ENCODE measurements around the gene HSD3B1. TPM values are rescaled to one million over a fixed set of nuclear protein-coding genes. Genes with fewer than 3 reads are reported as not detected.
"Not testable (repeated sequence)": the region's sequence is repeated elsewhere in the genome, so short reads cannot be mapped to it uniquely, and the experiment has no call there.

Gene HSD3B1
- total and polyA plus RNA-seq, 7 donors, result not detected

DNA sequence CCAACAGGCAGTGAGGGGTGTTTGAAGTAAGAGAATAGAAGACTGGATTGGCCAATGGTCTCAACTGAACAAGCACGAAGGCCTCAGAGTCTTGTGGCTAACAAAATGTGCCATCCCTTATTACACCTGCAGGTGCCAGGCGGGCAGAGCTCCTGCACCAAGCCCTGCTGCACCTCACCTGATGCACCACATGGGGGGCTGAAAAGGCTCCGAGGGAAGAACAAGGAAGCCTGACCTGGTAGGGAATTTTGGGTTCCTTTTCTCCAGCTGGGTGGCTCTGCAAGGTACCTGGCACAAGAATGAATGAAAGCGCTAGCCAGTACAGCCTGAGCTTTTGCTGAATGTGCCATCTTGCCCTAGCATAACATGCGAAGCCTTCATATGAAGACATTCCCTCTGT lies 9.7 kb downstream of the HSD3B1 start:
- TF ChIP-seq, protein P1, sequence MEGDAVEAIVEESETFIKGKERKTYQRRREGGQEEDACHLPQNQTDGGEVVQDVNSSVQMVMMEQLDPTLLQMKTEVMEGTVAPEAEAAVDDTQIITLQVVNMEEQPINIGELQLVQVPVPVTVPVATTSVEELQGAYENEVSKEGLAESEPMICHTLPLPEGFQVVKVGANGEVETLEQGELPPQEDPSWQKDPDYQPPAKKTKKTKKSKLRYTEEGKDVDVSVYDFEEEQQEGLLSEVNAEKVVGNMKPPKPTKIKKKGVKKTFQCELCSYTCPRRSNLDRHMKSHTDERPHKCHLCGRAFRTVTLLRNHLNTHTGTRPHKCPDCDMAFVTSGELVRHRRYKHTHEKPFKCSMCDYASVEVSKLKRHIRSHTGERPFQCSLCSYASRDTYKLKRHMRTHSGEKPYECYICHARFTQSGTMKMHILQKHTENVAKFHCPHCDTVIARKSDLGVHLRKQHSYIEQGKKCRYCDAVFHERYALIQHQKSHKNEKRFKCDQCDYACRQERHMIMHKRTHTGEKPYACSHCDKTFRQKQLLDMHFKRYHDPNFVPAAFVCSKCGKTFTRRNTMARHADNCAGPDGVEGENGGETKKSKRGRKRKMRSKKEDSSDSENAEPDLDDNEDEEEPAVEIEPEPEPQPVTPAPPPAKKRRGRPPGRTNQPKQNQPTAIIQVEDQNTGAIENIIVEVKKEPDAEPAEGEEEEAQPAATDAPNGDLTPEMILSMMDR (IDR thresholded peaks at IDR 0.05), result no peak
- no peak overlapping the region for H3K4me3 ChIP-seq
- 84 to 94% (median 85%) methylated on average over 5 of the region's 5 CpGs for WGBS, 3 donors

DNA sequence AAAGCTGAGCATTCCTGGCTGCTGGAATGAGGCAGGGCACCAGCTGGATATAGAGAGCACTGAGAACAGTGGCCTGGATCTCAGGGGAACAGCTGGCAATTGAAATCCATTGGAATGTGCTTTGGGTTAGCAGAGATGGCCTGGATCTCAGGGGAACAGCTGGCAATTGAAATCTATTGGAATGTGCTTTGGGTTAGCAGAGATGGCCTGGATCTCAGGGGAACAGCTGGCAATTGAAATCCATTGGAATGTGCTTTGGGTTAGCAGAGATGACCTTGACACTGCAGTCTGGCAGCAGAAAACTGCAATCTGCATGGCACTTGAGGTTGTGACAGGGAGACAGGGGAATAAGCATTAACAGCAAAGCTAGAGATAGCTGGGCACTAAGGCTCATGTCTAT lies 10.7 kb downstream of the HSD3B1 start:
- H3K4me3 ChIP-seq; DNase-seq; H3K36me3 ChIP-seq (ENCODE audit: insufficient read depth in 1 of 2, low read depth in 1 of 2); H3K27ac ChIP-seq; H3K9me3 ChIP-seq; H3K27me3 ChIP-seq (ENCODE audit: insufficient read depth in 3 of 3, low read length in 2 of 3); intact Hi-C loops (cut with DNase I); H3K4me1 ChIP-seq; ATAC-seq: not testable (repeated sequence)

More for the DNA sequence above, 9.7 kb downstream of the HSD3B1 start:
- intact Hi-C loops (cut with DNase I), result no loop called here
- Histone ChIP-seq H3K27me3 (ENCODE audit: insufficient read depth in 3 of 3, low read length in 2 of 3) (no peaks in the 10 kb centered on the region), H3K36me3 (ENCODE audit: insufficient read depth in 1 of 2, low read depth in 1 of 2) (no peaks in the 10 kb centered on the region), H3K9me3 (no peaks in the 10 kb centered on the region), H3K4me1 (no peaks in the 10 kb centered on the region), H3K27ac (no peak overlapping the region)
- DNase-seq (no peak), ATAC-seq (no peak)

DNA sequence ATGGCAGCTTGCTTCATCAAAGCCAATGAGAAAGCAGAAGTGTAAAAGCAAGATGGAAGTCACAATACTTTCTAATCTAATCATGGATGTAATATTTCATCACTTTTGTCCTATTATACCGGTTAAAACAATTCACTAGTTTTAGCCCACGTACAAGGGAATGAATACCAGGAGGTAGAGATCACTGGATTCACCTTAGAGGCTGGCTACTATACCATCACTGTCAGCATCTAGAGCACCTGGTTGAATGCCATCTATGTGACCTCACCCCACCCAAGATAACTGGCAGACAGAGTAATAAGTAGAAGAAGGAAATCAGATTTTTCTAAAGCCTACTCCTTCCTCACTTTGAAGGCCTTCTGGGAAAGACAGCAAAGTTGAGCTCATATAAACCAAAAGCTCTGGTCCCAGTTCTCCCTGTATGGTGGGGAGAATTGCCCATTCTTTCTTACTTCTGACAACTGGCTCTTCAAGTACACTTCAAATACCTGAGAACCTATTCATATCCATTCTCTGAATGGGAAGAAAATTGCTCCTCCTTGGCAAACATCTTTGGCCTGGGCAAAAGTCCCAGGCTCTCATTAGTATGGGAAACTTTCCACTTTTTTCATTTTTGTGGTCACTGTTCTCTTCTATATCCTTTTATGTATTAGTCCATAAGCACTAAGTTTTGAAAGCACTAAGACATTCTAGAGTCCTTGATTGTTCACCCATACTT lies 24.8 kb downstream of the HSD3B1 start:
- intact Hi-C loops (cut with DNase I), result no loop called here
- WGBS, 3 donors, result 78 to 84% (median 83%) methylated on average over 2 of the region's 2 CpGs
- Histone ChIP-seq H3K4me1 (no peaks in the 10 kb centered on the region), H3K36me3 (ENCODE audit: insufficient read depth in 1 of 2, low read depth in 1 of 2) (no peaks in the 10 kb centered on the region), H3K27me3 (ENCODE audit: insufficient read depth in 3 of 3, low read length in 2 of 3) (peaks cover 0 to 5% (median 0%) of the 10 kb centered on the region in 3 donors), H3K27ac (no peak overlapping the region), H3K9me3 (peaks cover 5% of the 10 kb centered on the region), H3K4me3 (no peak overlapping the region)
- TF ChIP-seq, protein P1 (IDR thresholded peaks at IDR 0.05), result no peak
- DNase-seq (no peak), ATAC-seq (no peak)

DNA sequence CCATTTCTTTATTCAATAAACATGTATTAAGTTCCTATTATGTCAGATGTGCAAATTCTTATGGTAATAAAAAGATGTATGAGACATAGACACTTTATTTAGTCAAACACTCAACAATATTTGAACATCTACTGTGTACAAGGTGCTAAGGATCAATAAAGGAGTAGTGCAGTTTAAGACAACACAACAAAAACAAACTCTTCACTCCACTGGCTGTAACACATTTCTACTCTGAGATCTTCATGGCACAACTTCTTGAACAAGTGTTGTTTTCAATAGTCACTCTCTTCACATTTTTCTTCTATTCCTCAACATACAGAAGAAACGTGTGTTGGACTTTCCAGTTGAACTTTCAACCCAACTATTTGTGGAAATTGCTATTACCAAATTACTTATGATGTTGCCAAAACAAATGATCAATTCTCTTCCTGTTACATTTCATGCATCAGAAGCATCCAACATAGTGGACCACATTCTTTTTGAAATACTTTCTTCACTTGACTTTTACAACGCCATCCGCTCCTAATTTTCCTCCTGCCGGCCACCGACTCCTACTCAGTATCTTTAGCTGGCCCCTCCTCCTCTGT lies 25.4 kb downstream of the HSD3B1 start:
- peaks cover 0 to 5% (median 0%) of the 10 kb centered on the region in 3 donors for H3K27me3 ChIP-seq (ENCODE audit: insufficient read depth in 3 of 3, low read length in 2 of 3)
- H3K27ac ChIP-seq, result no peak overlapping the region
- H3K36me3 ChIP-seq (ENCODE audit: insufficient read depth in 1 of 2, low read depth in 1 of 2), result no peaks in the 10 kb centered on the region
- peaks cover 5% of the 10 kb centered on the region for H3K9me3 ChIP-seq
- ATAC-seq (no peak), DNase-seq (no peak)
- intact Hi-C loops (cut with DNase I), result no loop called here
- 85 to 87% (median 86%) methylated on average over 5 of the region's 5 CpGs for WGBS, 3 donors
- H3K4me3 ChIP-seq, result no peak overlapping the region
- no peaks in the 10 kb centered on the region for H3K4me1 ChIP-seq
- TF ChIP-seq, protein P1 (IDR thresholded peaks at IDR 0.05), result no peak

DNA sequence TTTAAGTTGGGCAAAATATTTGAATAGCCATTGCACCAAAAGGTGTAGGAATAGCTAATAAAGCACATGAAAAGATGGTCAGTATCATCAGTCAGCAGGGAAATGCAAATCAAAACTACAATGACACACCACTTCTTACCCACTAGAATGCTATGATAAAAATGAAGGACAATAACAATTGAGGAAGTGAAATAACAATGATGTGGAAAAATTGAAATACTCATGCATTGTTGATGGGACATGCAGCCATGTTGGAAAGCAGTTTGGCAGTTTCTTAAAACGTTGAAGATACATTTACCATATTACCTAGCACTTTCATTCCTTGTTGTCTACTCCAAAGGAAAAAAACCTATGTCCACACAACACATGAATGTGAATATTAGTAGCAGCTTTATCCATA lies 28.4 kb downstream of the HSD3B1 start:
- H3K27ac ChIP-seq, result no peak overlapping the region
- peaks cover 5% of the 10 kb centered on the region for H3K9me3 ChIP-seq
- TF ChIP-seq, protein P1 (IDR thresholded peaks at IDR 0.05), result no peak
- H3K36me3 ChIP-seq (ENCODE audit: insufficient read depth in 1 of 2, low read depth in 1 of 2), result no peaks in the 10 kb centered on the region
- no peaks in the 10 kb centered on the region for H3K4me1 ChIP-seq
- 47 to 67% (median 61%) methylated on average over 1 of the region's 1 CpG for WGBS, 3 donors
- peaks cover 0 to 3% (median 0%) of the 10 kb centered on the region in 3 donors for H3K27me3 ChIP-seq (ENCODE audit: insufficient read depth in 3 of 3, low read length in 2 of 3)
- DNase-seq (no peak), ATAC-seq (no peak)
- intact Hi-C loops (cut with DNase I), result no loop called here
- no peak overlapping the region for H3K4me3 ChIP-seq

Measured in psoas muscle (tissue), 8 donors.